Measurements from ENCODE around the gene ZEB1.

DNA sequence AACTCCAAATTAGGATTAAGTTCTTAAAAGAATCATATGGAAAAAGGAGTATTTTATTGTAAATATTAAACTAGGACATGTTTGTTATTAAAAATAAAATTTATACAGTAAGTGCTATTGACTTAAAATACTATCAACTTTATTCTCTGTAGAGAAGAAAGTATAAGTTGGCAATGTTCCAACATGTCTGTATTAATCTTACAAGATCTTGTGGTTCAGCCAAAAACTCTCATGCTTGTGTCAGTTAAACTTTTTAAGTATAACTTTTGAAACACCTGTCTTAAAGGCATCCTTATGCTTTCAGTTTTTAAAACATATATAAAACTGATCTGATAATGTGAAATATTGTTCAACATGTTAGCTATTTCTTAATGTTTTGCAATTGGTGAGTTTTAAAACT lies 160.7 kb downstream of the ZEB1 start:
- TF ChIP-seq JUND (IDR thresholded peaks at IDR 0.05; ENCODE audit: borderline replicate concordance, low read depth, low read length) (no peak), JUND (tag; IDR thresholded peaks at IDR 0.05; ENCODE audit: borderline replicate concordance, low read depth, low read length) (no peak), SIN3B (IDR thresholded peaks at IDR 0.05; ENCODE audit: low read depth) (no peak), ZNF431 (CRISPR knock-in tag; IDR thresholded peaks at IDR 0.05) (no peak), CTCF (IDR thresholded peaks at IDR 0.05 in 2 of 3, conservative IDR thresholded peaks at IDR 0.05 in 1 of 3; ENCODE audit: insufficient read depth in 2 of 3, low read depth in 1 of 3, low read length in 3 of 3) (no peak), CBX5 (IDR thresholded peaks at IDR 0.05; ENCODE audit: borderline replicate concordance, low read depth) (no peak), USF2 (CRISPR knock-in tag; IDR thresholded peaks at IDR 0.05) (no peak), NUFIP1 (IDR thresholded peaks at IDR 0.05; ENCODE audit: partially characterized antibody) (no peak), FOXA3 (CRISPR knock-in tag; conservative IDR thresholded peaks at IDR 0.05 in 1 of 2, IDR thresholded peaks at IDR 0.05 in 1 of 2) (no peak), ZC3H8 (IDR thresholded peaks at IDR 0.05) (no peak)
